ENCODE measurements around the gene SFMBT1. TPM values are rescaled to one million over a fixed set of nuclear protein-coding genes. Genes with fewer than 3 reads are reported as not detected.

Gene SFMBT1
- total RNA-seq, 1 donor from 2014 or later = 25.6 TPM

GRCh38 chr3:52886049-52886730 is 159.7 kb downstream of the SFMBT1 start:
- no peak for DNase-seq

GRCh38 chr3:52882377-52882776 is 163.5 kb downstream of the SFMBT1 start:
- no peak for DNase-seq

GRCh38 chr3:52881871-52882270 is 164.0 kb downstream of the SFMBT1 start:
- DNase-seq = no peak

GRCh38 chr3:52880474-52880873 is 165.4 kb downstream of the SFMBT1 start:
- no peak for DNase-seq

GRCh38 chr3:52880047-52880446 is 165.8 kb downstream of the SFMBT1 start:
- no peak for DNase-seq

- no peak for DNase-seq
Measured at GRCh38 chr3:52879581-52879980, 166.3 kb downstream of the SFMBT1 start.

GRCh38 chr3:52879090-52879489 is 166.8 kb downstream of the SFMBT1 start:
- no peak for DNase-seq

GRCh38 chr3:52877085-52877484 is 168.8 kb downstream of the SFMBT1 start:
- no peak for DNase-seq

GRCh38 chr3:52874864-52875587 is 170.8 kb downstream of the SFMBT1 start:
- DNase-seq = no peak

- DNase-seq = no peak
Measured at GRCh38 chr3:52874160-52874701, 171.6 kb downstream of the SFMBT1 start.

- DNase-seq = no peak
Measured at GRCh38 chr3:52873433-52874159, 172.3 kb downstream of the SFMBT1 start.

- DNase-seq = no peak
Measured at GRCh38 chr3:52872245-52872644, 173.6 kb downstream of the SFMBT1 start.

- no peak for DNase-seq
Measured at GRCh38 chr3:52871761-52872160, 174.1 kb downstream of the SFMBT1 start.

- DNase-seq = no peak
Measured at GRCh38 chr3:52870471-52870870, 175.4 kb downstream of the SFMBT1 start.

GRCh38 chr3:52866427-52866826 is 179.4 kb downstream of the SFMBT1 start:
- DNase-seq = no peak

GRCh38 chr3:52865994-52866393 is 179.9 kb downstream of the SFMBT1 start:
- no peak for DNase-seq

- no peak for DNase-seq
Measured at GRCh38 chr3:52860424-52860768, 185.5 kb downstream of the SFMBT1 start.

- no peak for DNase-seq
Measured at GRCh38 chr3:52859686-52860423, 186.0 kb downstream of the SFMBT1 start.

GRCh38 chr3:52857864-52858263 is 188.0 kb downstream of the SFMBT1 start:
- DNase-seq = no peak

- DNase-seq = no peak
Measured at GRCh38 chr3:52857133-52857532, 188.7 kb downstream of the SFMBT1 start.

- DNase-seq = no peak
Measured at GRCh38 chr3:52856666-52857065, 189.2 kb downstream of the SFMBT1 start.

- DNase-seq = no peak
Measured at GRCh38 chr3:52854013-52854412, 191.9 kb downstream of the SFMBT1 start.
